HepG2 (cell line): ENCODE measurements around the gene DUS1L. TPM values are rescaled to one million over a fixed set of nuclear protein-coding genes. Genes with fewer than 3 reads are reported as not detected.
A peak's percentile ranks its signal among the peaks of the same experiment; 100 is the strongest.

Experiments
- ARID2 ChIP-seq: sonication (generic); formaldehyde crosslinking; IDR thresholded peaks from 2 replicates; pipeline ENCODE4 v1.8.1; 2022; ENCODE audit warnings: mild to moderate bottlenecking, missing genetic modification reagents, borderline replicate concordance
- ASH2L ChIP-seq: fragments of 300-600, 200-600 bp; sonication (generic); IDR thresholded peaks from 2 replicates; pipeline ENCODE4 v1.7.0; 2017; ENCODE audit warnings: low read depth, mild to moderate bottlenecking, moderate library complexity, mixed read lengths, low read length; ENCODE audit not compliant: insufficient read length
- FIP1L1 ChIP-seq: fragments of 200-400 bp; formaldehyde crosslinking; IDR thresholded peaks from 2 replicates; pipeline ENCODE4 v1.6.1; 2018; ENCODE audit warnings: low read depth, mild to moderate bottlenecking, low read length, moderate library complexity, borderline replicate concordance; ENCODE audit not compliant: insufficient read depth
- KDM5B ChIP-seq: sonication (generic); formaldehyde crosslinking; IDR thresholded peaks from 2 replicates; pipeline ENCODE4 v1.4.0; 2020; ENCODE audit warnings: missing genetic modification reagents, mild to moderate bottlenecking, borderline replicate concordance
- KMT2A ChIP-seq: sonication (generic); formaldehyde crosslinking; IDR thresholded peaks from 2 replicates; pipeline ENCODE4 v1.4.0; 2020; ENCODE audit warnings: missing genetic modification reagents
- MED13 ChIP-seq: sonication (generic); formaldehyde crosslinking; IDR thresholded peaks from 2 replicates; pipeline ENCODE4 v1.5.0; 2020; ENCODE audit warnings: missing genetic modification reagents
- PCBP1 ChIP-seq: fragments of 200-400 bp; formaldehyde crosslinking; IDR thresholded peaks from 2 replicates; pipeline ENCODE4 v1.6.1; 2017; ENCODE audit warnings: mild to moderate bottlenecking, low read depth, low read length, borderline replicate concordance
- PHF21A ChIP-seq: sonication (generic); formaldehyde crosslinking; IDR thresholded peaks from 2 replicates; pipeline ENCODE4 v1.5.0; 2020; ENCODE audit warnings: mild to moderate bottlenecking, missing genetic modification reagents
- RFXANK ChIP-seq: IDR thresholded peaks from 2 replicates; pipeline ENCODE4 v1.6.1; 2016
- SRSF1 ChIP-seq: fragments of 200-400 bp; formaldehyde crosslinking; optimal IDR thresholded peaks from 2 replicates; pipeline ENCODE3; 2017; ENCODE audit warnings: mild to moderate bottlenecking, low read depth, low read length, moderate library complexity
- ZBTB40 ChIP-seq, 2 experiments: fragments of 450-650 bp in 1 of 2; sonication (generic) in 1 of 2; formaldehyde crosslinking in 1 of 2; IDR thresholded peaks; 2 replicates each; pipeline versions ENCODE4 v1.6.1 to v1.8.0; 2016 to 2022; ENCODE audit warnings: antibody characterized with exemption in 1 of 2, mild to moderate bottlenecking in 1 of 2, missing genetic modification reagents in 1 of 2
- ZNF205 ChIP-seq: IDR thresholded peaks from 2 replicates; pipeline ENCODE4 v1.6.1; 2018; ENCODE audit warnings: missing biosample characterization, missing genetic modification reagents
- ZNF276 ChIP-seq: sonication (generic); formaldehyde crosslinking; IDR thresholded peaks from 2 replicates; pipeline ENCODE4 v1.4.0; 2020; ENCODE audit warnings: mild to moderate bottlenecking, low read depth, missing genetic modification reagents
- ZNF704 ChIP-seq: sonication (generic); formaldehyde crosslinking; IDR thresholded peaks from 2 replicates; pipeline ENCODE4 v1.8.1; 2023; ENCODE audit warnings: mild to moderate bottlenecking, inconsistent platforms, moderate library complexity, missing genetic modification reagents, borderline replicate concordance
- ZNF761 ChIP-seq: sonication (generic); formaldehyde crosslinking; conservative IDR thresholded peaks from 2 replicates; pipeline ENCODE4 v1.4.0; 2020; ENCODE audit warnings: mild to moderate bottlenecking, missing genetic modification reagents
- polyA plus RNA-seq, 8 experiments: library from polyadenylated mRNA; depleted of rRNA in 3 of 8; stranded (reverse) in 7 of 8; unstranded in 1 of 8; fragments of >200 nt; fragmentation: Illumina TruSeq in 4 of 8; extraction: Trizol in 4 of 8; gene quantifications; 2 replicates each; pipeline versions ENCODE4 v1.2.1 to v1.2.3, GENCODE V29; 2011 to 2016; ENCODE audit warnings: low read depth in 4 of 8, missing spikeins in 1 of 8, mixed read lengths in 1 of 8; ENCODE audit not compliant: insufficient read depth in 1 of 8
- total RNA-seq, 5 experiments: library from RNA; depleted of rRNA; stranded (reverse); fragments of >200 nt; fragmentation: Illumina TruSeq; extraction: Trizol; gene quantifications; 2 replicates each; pipeline ENCODE4 v1.2.3, GENCODE V29; 2016; ENCODE audit warnings: low read depth in 1 of 5

DUS1L gene
- total and polyA plus RNA-seq, 2 of the 13 experiments (the other 11 are each of a cell fraction or from before 2014, with no cell fraction given): 81.0 to 109 TPM

- no peak for TF ChIP-seq ZNF276 (CRISPR knock-in tag)
- peak; percentile 78; the same call in 1 of the 2 replicates for TF ChIP-seq KMT2A (CRISPR knock-in tag)
- 0 out of 2 replicates have a peak, but pooled peaks have one; percentile 22 for TF ChIP-seq ZNF704
- TF ChIP-seq ZBTB40 (IDR thresholded peaks at IDR 0.05): no peak
- TF ChIP-seq ZBTB40 (CRISPR knock-in tag; IDR thresholded peaks at IDR 0.05): peak; percentile 88
- peak; percentile 47; the same call in 1 of the 2 replicates for TF ChIP-seq PCBP1
- peak; percentile 38 for TF ChIP-seq ASH2L
- no peak for TF ChIP-seq RFXANK (CRISPR knock-in tag)
- peak; percentile 95 for TF ChIP-seq PHF21A (CRISPR knock-in tag)
- TF ChIP-seq FIP1L1: 0 out of 2 replicates have a peak, but pooled peaks have one; percentile 28
- TF ChIP-seq ZNF205: peak; percentile 81; the same call in 1 of the 2 replicates
- TF ChIP-seq ARID2 (CRISPR knock-in tag): peak; percentile 96
- TF ChIP-seq SRSF1: peak; percentile 42
- no peak; the same call in 1 of the 2 replicates for TF ChIP-seq ZNF761 (CRISPR knock-in tag)
- TF ChIP-seq MED13: peak; percentile 80
- peak; percentile 88 for TF ChIP-seq KDM5B
Measured at GRCh38 chr17:82103553-82104451, 38.2 kb upstream of the DUS1L start (continued).
